Measurements from ENCODE around the gene CEACAM19. TPM values are rescaled to one million over a fixed set of nuclear protein-coding genes. Genes with fewer than 3 reads are reported as not detected.

Gene CEACAM19
- total and polyA plus RNA-seq, 2 of the 8 experiments (the other 6 are each of a cell fraction or from before 2014, with no cell fraction given) = 3.1 to 3.4 TPM

- CTCF ChIA-PET (ENCODE audit: partially characterized antibody) = interaction anchor here (0.9 to 13.3 kb wide), 11 partner anchors 14 to 121 kb away, joined by 3 to 126 read pairs (median 6); no protein-coding TSS in a partner anchor
- POLR2A ChIA-PET (ENCODE audit: partially characterized antibody) = interaction anchor here (1.1 to 2.2 kb wide), 3 partner anchors 11 to 113 kb away, joined by 3 to 5 read pairs (median 3); no protein-coding TSS in a partner anchor
- TF ChIP-seq NRF1 (IDR thresholded peaks at IDR 0.05; ENCODE audit: low read depth, low read length) (no peak), ASH2L (IDR thresholded peaks at IDR 0.05; ENCODE audit: low read length) (no peak), SAP30 (IDR thresholded peaks at IDR 0.05; ENCODE audit: insufficient read depth, insufficient replicate concordance, low read length) (no peak), SIRT6 (IDR thresholded peaks at IDR 0.05; ENCODE audit: low read length) (no peak), HDAC2 (IDR thresholded peaks at IDR 0.05; ENCODE audit: borderline replicate concordance in 1 of 2, low read depth in 2 of 2, low read length in 2 of 2) (no peak), TCF12 (IDR thresholded peaks at IDR 0.05; ENCODE audit: low read depth, low read length) (no peak), POLR2A (IDR thresholded peaks at IDR 0.05; ENCODE audit: control extremely low read depth in 1 of 2, low read depth in 2 of 2, low read length in 2 of 2) (no peak), ZNF274 (IDR thresholded peaks at IDR 0.05; ENCODE audit: borderline replicate concordance, extremely low read depth, low read length) (no peak), PHF8 (conservative IDR thresholded peaks at IDR 0.05; ENCODE audit: low read depth, low read length) (no peak), KDM5A (IDR thresholded peaks at IDR 0.05; ENCODE audit: low read length) (no peak), RBBP5 (IDR thresholded peaks at IDR 0.05; ENCODE audit: borderline replicate concordance, low read depth, low read length) (no peak), YY1 (IDR thresholded peaks at IDR 0.05; ENCODE audit: low read depth, low read length) (no peak), MAFK (IDR thresholded peaks at IDR 0.05; ENCODE audit: low read depth, low read length) (no peak), TBP (IDR thresholded peaks at IDR 0.05; ENCODE audit: low read depth, low read length) (no peak), BCL11A (IDR thresholded peaks at IDR 0.05; ENCODE audit: low read depth in 2 of 2, low read length in 2 of 2) (no peak)
Observed at GRCh38 chr19:44661904-44662303, 9.4 kb upstream of the CEACAM19 start.

More at GRCh38 chr19:44661904-44662303, 9.4 kb upstream of the CEACAM19 start:
- H3K18ac ChIP-seq (ENCODE audit: extremely low read depth, low read length) = no peak overlapping the region
- H3K14ac ChIP-seq (ENCODE audit: insufficient read length) = no peak overlapping the region
- no peak overlapping the region for H4K8ac ChIP-seq (ENCODE audit: extremely low read depth, insufficient read depth, low read length)
- H3K79me1 ChIP-seq (ENCODE audit: low read depth, low read length) = no peaks in the 10 kb centered on the region
- no peak overlapping the region for H3K4ac ChIP-seq (replicated peaks; ENCODE audit: insufficient read length, low read depth, low read length)
- H3K56ac ChIP-seq (replicated peaks; ENCODE audit: insufficient read length, low read depth, low read length) = no peak overlapping the region
- no peak overlapping the region for H2AK5ac ChIP-seq (ENCODE audit: low read depth, low read length)
- peaks cover 6 to 27% (median 14%) of the 10 kb centered on the region in 4 experiments; a peak in 5 of 8 replicates for H3K36me3 ChIP-seq (ENCODE audit: control insufficient read depth in 2 of 4, insufficient read depth in 4 of 4, low read length in 3 of 4)
- FAIRE-seq (no peak), DNase-seq (ENCODE audit: low read depth in 1 of 2, low spot score in 2 of 2) (no peak)
- H3K4me2 ChIP-seq (ENCODE audit: insufficient read depth in 1 of 2, low read depth in 2 of 2, low read length in 2 of 2) = no peak overlapping the region
- no peaks in the 10 kb centered on the region for H3K9me3 ChIP-seq (ENCODE audit: insufficient read depth in 2 of 2, low read depth in 1 of 2, low read length in 1 of 2)
- no peak overlapping the region for H2BK5ac ChIP-seq (ENCODE audit: low read depth, low read length)
- H2AFZ ChIP-seq (ENCODE audit: low read length) = no peak overlapping the region
- 94% methylated on average over 7 of the region's 7 CpGs; no CpG with 5 or more reads in 1 of the 2 experiments for WGBS, 2 experiments (ENCODE audit: extremely low coverage in 1 of 2, insufficient coverage in 1 of 2, insufficient read length in 1 of 2, insufficient replicate concordance in 2 of 2, low coverage in 1 of 2, low lambda C conversion rate in 2 of 2, missing lambda C conversion rate in 1 of 2)
- H4K91ac ChIP-seq (replicated peaks; ENCODE audit: insufficient read length, low read length) = no peak overlapping the region
- H3K9ac ChIP-seq (replicated peaks in 1 of 4; ENCODE audit: extremely low read depth in 1 of 4, low read depth in 3 of 4, low read length in 3 of 4) = no peak overlapping the region
- no peak overlapping the region for H3K23ac ChIP-seq (ENCODE audit: insufficient read length)
- H3K27me3 ChIP-seq (replicated peaks in 1 of 4; ENCODE audit: control insufficient read depth in 3 of 4, extremely low read depth in 1 of 4, insufficient read depth in 3 of 4, low read length in 3 of 4) = no peaks in the 10 kb centered on the region
- no peaks in the 10 kb centered on the region for H4K20me1 ChIP-seq (replicated peaks in 1 of 2; ENCODE audit: control insufficient read depth in 1 of 2, insufficient read depth in 2 of 2, low read length in 2 of 2)
- no peak overlapping the region for H3K27ac ChIP-seq (ENCODE audit: low read depth, low read length)
- no peaks in the 10 kb centered on the region for H3K23me2 ChIP-seq (ENCODE audit: low read depth, low read length)
- H2BK120ac ChIP-seq (replicated peaks; ENCODE audit: low read depth, low read length) = no peak overlapping the region
- no peak overlapping the region for H4K5ac ChIP-seq (ENCODE audit: insufficient read length, low read depth, low read length)
- H2BK20ac ChIP-seq (ENCODE audit: low read length) = no peak overlapping the region
- H2BK12ac ChIP-seq (ENCODE audit: low read depth, low read length) = no peak overlapping the region
- no peaks in the 10 kb centered on the region for H3K79me2 ChIP-seq (ENCODE audit: control insufficient read depth in 1 of 2, insufficient read depth in 2 of 2, low read length in 2 of 2)
- no peak overlapping the region for H2BK15ac ChIP-seq (ENCODE audit: low read length)
- H3K4me1 ChIP-seq (replicated peaks in 1 of 4; ENCODE audit: control insufficient read depth in 3 of 4, insufficient read depth in 4 of 4, low read length in 3 of 4) = peaks cover 0 to 2% (median 0%) of the 10 kb centered on the region in 4 experiments; a peak in 3 of 7 replicates
- no peak overlapping the region for H3K4me3 ChIP-seq (ENCODE audit: extremely low read depth in 1 of 4, insufficient read depth in 2 of 4, low read depth in 3 of 4, low read length in 4 of 4)
